GM21619 (cell line): Measurements from ENCODE around the gene HSPA9.
A peak's percentile ranks its signal among the peaks of the same experiment; 100 is the strongest.

Source experiments
- ATAC-seq: cut with Tn5 transposase; IDR thresholded peaks from one replicate; pipeline ENCODE4 v1.9.1; 2021; ENCODE audit not compliant: unreplicated experiment

Gene HSPA9

DNA sequence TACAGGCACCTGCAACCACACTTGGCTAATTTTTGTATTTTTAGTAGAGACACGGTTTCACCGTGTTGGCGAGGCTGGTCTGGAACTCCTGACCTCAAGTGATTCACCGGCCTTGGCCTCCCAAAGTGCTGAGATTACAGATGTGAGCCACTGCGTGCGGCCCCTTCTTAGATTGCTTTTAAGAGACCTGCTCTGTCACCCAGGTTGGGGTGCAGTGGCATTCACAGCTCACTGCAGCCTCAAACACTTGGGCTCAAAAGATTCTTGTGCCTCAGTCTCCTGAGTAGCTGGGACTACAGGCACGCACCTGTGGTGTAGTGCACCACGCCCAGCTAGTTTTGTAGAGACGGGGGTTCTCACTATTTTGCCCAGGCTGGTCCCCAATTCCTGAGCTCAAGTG, 11.0 kb downstream of the HSPA9 start:
- ATAC-seq = no peak

DNA sequence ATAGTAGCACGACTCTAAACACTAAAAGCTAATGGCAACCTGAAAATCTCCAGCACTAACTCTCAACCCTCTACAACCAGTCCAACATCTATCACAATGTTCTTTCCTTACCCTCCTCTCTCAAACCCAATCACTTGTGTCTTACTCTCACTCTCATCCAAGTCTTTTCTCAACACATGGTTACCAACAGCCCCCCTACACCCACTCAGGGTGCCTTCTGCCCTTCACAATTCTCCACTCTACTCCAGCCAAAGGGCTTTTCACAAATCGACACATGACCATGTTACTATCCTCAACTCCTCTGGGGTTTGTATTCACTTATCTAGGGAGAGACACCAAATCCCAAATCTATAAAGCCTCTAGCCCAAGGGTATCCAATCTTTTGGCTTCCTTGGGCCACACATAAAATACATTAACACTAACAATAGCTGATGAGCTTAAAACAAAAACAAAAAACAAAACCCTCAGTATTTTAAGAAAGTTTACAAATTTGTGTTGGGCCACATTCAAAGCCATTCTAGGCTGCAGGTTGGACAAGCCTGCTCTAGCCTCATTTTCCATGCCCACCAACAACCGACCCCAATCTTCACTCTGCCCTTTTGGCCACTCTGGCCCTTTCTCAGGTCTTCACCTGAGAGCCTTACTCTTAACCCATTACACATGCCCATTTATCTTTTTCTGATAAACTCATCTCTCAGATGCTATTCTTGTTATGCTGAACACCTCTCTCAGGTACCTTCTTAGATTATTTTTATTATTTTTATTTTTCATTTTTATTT, 11.7 kb downstream of the HSPA9 start:
- no peak for ATAC-seq

DNA sequence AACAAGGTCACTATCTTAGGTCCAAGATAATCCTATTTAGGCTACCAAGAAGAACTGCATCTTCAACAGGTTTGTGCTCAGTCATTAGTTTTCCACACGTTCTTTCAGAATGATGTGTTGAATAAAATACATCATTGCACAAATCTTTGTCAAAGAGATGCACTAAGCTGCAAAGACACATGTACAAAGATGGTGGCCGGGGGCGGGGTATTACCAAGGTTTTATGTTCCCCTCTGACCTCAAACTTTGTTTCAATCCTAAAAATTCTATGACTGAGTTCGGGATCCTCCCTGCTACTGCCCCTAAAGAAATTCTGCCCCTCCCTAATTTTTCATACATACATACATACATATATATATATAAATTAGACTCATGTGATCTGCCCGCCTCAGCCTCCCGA, 14.2 kb downstream of the HSPA9 start:
- ATAC-seq = no peak

DNA sequence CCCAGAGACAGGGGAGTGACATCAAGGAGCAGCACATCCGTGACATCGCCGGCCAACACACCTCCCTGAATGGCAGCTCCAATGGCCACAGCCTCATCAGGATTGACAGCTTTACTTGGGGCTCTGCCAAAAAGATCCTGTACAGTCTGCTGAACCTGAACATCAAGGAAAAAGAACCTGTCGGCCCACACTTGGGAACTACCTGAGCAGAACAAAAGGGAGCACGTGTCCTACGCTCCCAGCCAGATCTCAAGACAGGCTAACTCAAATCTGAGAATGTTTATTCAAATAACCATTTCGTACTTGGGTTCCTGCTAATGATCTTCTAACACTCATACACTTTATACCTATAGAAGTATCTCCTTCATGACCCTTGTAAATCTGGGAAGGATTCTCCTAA, 15.3 kb downstream of the HSPA9 start:
- ATAC-seq = no peak

DNA sequence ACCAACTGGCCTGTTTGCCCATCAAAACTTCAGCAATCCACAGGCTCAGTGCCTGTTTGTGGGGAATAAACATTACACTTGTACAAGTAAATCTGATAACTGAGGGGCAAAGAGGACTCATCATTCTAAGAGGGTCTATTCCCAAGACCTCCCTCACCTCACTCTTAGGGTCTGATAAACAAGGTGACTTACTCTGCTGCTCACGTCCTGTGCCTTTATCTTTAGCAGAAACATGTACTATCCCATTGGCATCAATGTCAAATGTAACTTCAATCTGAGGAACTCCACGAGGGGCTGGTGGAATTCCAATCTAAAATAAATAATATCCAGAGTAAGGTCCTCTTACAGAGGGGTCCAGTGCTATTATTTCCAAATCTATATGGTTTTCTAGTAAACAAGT, 17.5 kb downstream of the HSPA9 start:
- no peak for ATAC-seq

DNA sequence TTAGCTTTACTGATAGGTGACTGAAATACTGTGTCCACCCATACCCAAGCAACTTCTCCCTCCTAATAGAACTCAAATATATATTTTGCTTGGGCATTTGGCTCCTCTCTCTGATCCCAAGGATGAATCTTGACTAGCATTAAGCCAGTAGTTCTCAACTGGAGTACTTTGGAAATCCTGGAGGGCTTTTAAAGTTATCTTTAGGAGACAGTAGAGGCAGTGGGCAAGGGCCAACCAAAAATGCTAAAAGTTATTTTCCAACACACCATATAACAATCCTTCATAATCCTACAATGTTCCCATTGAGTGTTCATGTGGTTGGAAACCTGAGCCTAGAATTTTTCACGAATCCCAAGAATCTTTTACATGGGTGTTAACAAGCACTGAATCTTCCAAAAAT, 21.1 kb downstream of the HSPA9 start:
- no peak for ATAC-seq

DNA sequence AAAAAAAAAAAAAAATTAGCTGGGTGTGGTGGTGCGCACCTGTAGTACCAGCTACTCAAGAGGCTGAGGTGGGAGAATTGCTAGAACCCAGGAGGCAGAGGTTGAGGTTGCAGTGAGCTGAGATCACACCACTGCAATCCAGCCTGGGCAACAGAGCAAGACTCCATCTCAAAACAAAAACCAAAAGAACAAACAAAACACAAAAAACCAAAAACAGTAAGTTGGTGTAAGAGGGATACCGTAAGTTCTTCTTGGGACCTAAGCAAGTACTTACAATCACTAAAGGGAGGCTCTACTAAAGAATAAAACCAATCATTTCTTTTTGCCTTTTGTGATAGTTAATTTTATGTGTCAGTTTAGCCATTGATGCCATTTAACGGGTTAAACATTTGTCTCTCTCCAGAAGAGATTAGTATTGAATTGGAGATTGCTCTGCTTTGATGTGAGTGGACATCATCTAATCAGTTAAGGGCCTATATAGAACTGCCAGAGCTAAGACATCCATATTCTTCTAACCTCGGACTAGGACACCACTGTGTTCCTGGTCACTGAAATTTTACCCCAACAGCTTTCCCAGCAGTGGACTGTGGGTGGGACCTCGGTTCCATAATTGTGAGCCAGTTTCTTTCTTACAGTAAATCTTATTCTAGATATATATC, 21.6 kb downstream of the HSPA9 start:
- ATAC-seq = no peak

DNA sequence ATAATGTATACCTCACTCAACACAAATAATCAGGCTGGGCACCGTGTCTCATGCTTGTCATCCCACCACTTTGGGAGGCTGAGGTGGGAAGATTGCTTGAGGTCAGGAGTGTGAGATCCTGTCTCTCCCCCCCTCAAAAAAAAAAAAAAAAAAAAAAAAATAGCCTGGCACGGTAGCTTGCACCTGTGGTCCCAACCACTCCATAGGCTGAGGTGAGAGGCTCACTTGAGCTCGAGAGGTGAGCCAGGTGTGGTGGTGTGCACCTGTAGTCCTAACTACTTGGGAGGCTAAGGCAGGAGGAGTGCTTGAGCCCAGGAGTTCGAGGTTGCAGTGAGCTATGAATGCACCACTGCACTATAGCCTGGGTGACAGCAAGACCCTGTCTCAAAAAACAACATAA, 22.5 kb downstream of the HSPA9 start:
- ATAC-seq = no peak

DNA sequence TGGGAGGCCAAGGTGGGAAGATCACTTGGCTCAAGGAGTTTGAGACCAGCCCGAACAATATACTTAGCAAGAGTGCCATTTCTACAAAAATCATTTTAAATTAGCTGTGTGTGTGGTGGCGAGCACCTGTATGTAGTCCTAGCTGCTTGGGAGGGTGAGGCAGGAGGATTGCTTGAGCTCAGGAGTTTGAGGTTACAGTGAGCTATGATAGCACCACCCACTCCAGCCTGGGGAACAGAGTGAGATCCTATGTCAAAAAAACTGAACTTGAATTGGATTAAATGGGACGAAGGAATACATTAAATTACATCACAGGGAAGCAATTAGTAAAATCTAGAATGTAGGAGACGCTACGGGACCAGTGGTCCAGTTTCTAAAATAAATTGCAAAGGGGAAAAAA, 25.8 kb downstream of the HSPA9 start:
- ATAC-seq = no peak

DNA sequence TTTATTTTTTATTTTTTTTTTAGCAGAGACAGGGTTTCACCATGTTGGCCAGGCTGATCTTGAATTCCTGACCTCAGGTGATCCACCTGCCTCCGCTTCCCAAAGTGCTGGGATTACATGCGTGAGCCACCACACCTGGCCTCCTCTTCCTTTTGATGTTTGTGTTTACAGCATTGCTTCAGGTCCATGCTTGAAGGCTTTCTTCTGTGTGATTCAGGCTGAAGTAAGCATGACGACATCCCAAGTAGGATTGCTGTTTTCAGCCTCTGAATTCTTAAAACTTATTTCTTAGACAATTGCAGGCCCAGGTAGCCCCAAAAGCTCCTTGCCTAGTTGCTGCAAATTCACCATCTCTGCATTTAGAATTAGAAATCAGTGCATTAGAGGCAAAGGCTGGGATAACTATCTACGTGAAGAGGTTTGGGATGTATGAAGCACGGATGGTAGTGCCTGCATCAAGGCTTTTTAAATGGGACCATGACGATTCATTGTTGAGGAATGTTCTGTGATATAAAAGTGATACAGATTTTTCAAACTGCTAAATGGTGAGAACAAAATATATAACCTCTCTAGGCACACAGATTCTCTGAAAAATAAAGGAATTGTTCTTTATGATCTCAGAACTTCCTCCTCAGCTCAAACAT, 29.2 kb downstream of the HSPA9 start:
- ATAC-seq = no peak

DNA sequence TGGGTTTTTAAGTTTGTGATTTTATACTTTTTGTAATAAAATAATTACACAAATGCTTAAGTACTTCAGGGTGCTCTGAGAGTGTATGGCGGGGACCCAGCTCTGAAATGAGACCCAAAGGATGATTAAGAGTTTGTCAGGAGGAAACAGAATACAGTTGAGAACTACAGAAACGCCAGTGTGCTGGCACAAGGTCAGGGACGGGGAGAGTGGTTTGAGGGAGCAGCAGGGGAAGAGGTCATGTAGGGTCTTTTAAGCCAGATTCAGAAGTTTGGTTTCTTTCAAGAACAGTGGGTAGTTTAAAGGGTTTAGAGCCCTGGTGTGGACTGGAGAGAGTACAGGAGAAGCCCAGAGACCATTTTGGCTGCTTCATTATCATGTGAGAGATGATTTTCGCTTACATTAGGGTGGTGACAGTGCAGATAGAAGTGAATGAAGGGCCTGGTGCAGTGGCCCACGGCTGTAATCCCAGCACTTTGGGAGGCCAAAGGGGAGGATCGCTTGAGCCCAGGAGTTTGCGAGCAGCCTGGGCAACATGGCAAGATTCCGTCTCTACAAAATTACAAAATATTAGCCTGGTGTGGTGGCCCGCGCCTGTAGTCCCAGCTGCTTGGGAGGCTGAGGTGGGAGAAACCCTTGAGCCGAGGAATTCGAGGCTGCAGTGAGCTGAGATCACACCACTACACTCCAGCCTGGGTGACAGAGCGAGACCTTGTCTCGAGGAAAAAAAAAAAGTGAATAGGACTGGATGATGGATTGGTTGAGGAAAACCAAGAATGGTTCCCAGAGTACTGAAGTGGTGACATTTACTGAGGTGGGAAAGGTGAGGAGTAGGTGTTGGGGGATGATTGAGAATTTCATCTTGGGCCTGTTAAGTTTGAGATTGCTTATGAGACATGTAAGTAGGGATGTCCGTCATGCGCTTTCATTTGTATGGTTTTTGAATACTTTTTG, 30.7 kb downstream of the HSPA9 start:
- ATAC-seq = no peak

DNA sequence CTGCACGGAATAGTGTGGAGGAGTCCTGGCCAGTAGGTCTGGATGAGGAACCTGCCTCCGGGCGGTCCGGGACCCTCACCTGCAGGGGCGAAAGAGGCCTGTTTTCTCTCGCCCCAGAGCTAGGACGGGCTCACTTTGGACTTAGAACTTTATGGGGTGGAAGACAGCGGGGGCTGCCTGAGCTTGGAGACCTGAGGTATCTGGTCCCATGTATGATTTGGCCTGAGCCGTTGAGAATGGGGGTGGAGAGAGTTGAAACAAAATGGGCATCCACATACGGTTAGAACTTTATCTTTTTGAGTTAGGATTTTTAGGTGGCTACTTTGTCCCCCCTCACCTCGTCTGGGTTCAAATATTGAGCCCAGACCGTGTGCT, 31.5 kb downstream of the HSPA9 start:
- peak; percentile 35 for ATAC-seq

DNA sequence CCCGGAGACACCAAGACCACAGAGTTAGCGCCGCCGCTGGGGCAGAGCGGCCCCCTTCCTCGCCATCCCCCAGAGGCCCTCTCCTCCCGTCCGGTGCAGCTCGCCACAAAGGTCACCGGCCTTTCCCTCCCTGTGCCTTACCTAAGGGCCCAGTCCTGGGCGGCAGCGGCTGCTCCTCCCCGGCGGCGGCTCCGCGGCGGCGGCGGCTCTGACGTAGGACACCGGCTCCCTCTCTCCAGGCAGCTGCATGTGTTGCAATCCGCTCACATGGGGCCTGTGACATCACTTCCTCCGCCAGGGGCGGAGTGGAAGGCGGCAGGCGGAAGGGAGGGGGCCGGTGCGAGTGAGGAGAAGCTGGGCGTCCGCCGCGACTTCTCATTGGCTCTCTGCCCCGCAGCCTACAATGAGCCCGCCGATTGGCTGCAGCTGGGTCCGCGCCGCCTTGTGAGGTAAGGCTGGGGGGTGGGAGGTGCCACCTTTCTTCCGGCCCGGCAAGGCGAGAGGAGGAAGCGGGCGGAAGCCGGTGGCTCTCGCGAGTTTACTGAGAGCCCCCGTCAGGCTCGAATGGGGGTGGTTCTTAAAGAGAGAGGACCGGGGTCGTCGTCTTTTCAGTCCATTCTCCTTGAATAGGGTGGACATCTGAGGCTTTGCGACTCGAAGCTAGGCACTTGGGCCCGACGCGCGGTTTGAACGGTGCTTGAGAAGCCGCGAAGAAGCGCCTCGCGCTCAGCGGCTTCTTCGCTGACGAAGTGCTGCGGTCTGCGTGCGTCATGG, 32.1 kb downstream of the HSPA9 start, which contains the start of gene ETF1:
Gene ETF1 (minus strand): TSS at position 281 of the 774 bp plus-strand sequence. CDS start 318 bp downstream, outside the sequence.
- peak; percentile 88 for ATAC-seq

DNA sequence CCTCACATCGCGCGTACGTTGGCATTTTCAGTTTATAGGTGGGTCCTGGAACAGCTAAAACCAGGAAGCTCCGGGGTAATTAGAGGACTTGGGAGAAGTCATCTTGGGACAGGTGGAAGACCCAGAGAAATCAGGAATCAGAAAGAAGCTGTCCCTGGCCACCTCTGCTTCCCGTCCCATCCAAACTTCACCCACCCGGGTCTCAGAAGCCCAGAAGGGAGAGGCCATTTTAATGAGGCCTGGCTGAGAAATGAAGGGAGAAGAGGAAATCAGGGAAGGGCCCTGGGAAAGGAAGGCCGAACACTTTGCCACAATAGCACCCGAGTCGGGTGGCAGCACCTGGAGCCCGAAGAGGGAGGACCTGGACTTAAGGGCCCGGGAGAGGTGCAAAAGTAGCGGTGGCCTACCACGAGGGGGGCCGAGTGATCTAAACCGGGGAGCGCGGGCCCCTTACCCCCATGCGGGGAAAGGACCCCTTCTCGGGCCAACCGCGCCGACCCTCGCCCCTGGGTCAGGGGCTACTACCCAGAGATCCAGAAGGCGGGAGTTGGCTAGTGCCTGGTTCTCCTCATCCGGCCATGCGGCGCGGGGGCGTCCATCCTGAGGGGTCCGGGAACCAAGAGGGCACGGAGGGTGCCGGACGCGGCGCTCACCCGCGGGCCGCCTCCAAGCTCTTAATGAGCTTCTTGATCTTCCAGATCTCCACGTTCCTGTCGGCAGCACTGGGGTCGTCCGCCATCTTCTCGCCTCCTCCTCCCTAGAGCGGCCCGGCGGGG, 32.8 kb downstream of the HSPA9 start:
- no peak for ATAC-seq

DNA sequence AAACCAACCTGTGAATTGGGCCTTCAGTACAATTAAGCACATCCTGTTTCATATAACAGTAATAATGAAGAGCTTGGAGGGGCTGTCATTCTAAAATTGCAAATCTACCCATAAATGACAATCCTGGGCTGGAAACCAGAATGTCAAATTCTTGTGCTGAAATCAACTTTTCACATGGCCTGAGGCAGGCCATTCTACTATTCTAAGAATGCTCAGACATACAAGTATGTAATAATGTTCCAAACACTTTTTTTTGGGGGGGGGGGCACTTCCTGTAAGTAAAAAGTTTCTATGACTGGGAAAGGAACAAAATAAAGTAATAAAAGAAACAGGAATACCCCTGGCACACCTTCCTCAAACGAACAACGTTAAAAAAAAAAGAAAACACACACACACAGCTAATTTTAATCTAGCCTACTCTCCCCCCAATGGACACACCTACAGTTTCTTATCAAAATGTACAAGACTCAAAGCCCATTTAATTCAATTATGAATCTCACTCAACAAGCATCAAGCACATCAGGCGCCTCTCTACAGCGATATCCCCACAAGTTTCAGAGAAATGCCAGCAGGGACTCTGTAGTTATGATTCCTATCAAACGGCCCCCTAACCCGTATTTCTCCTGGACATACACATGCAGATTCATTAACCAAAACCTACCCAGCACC, 33.6 kb downstream of the HSPA9 start:
- no peak for ATAC-seq

DNA sequence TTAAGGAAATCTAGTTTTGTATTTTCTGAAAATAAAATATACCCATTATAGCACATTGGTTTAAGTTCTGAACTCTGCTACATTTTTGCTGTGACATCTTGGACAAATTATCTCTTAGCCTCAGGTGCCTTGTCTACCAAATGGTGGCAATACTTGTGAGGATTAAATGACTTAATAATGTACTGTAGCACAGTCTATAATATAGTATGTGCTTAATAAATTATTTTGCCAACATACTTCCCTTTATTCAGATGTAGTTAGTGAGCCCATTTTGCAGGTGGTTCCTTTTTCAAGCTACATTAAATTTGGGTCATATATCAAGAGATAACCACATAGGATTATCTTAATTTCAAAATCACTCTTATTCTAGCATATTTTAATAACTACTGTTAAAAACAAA, 35.4 kb downstream of the HSPA9 start:
- ATAC-seq = no peak

DNA sequence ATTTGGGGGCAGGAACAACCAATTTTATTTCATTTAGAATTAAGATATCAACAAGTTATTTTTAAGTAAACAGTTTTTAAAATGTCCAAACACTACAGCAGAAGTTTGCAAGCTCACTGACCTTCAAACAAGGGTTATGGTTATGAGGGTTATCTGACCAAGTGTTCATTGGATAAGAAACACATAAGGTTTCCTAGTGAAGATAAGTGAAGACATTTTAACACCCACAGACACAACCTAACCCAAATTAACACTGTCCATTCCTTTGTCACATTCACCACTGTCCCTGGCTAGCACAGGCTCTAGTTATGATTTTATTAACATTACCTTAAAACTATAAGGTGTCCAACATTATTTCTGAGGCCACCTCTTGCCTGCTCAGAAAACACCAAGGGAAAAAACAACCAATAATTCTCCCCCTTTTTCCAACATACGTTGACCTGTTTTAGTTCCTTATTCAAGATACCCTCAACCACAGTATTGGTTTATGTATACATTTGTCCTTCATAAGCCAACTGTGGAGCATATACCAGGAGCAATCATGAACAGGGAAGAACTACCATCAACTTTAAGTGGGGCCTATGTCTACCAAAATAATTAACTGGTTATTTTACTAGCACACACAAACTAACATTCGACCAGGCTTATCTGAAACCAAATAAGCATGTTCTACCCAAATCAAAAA, 36.1 kb downstream of the HSPA9 start:
- no peak for ATAC-seq

DNA sequence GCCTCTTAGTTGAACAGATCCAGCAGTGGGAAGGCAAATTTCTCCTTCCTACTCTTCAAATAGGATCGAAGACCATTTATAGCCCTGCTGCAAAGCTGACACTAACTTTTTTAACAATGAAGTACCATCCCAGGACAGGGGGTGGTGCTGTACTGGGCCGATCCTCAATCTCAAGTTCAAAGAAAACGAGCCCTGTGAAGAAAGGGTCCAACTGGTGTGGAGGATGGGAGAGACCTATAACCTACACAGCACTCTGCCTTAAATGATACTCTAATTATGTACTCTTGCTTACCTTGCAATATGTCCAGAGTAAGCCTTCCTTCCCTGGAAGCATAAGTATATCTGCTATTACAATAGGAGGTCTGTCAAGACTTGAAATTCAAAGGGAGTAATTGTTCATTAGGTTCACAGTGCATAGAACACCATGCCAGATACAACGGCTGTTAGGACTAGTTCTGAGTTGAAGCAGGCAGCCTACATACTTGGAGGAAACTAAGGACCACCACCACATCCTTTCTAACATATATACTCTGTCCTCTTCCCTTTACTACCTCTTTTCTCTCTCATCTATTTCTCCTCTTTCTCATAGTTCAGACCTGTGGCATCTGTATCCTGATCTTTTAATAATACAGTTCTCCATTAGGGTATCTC, 38.4 kb downstream of the HSPA9 start:
- ATAC-seq = no peak
